ENCODE results near the gene P2RX7.
A peak's percentile ranks its signal among the peaks of the same experiment; 100 is the strongest.

Gene P2RX7

DNA sequence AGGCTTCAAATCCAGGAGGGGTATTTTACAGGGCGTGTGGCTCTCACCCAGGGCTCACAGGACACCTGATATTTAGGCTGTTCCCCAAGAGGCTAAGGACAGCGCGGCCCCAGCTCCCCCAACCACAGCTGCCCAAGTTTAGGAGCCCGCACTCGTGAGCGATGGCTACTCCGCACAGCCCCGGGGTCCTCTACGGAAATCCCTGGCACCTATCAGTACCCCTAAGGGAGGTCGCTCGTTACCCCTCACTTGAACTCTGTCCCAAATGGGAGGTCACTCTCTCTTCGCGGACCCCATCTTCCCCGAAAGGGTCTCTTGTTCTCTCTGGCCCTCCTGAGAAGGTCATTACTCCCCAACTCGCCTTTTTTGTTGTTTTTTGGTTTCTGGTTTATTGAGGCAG, 76.5 kb downstream of the P2RX7 start:
- no peak for TF ChIP-seq POLR2A (IDR thresholded peaks at IDR 0.05; ENCODE audit: low read depth, low read length)
- no peak for FAIRE-seq
- DNase-seq (ENCODE audit: insufficient read length, low spot score) = no peak

DNA sequence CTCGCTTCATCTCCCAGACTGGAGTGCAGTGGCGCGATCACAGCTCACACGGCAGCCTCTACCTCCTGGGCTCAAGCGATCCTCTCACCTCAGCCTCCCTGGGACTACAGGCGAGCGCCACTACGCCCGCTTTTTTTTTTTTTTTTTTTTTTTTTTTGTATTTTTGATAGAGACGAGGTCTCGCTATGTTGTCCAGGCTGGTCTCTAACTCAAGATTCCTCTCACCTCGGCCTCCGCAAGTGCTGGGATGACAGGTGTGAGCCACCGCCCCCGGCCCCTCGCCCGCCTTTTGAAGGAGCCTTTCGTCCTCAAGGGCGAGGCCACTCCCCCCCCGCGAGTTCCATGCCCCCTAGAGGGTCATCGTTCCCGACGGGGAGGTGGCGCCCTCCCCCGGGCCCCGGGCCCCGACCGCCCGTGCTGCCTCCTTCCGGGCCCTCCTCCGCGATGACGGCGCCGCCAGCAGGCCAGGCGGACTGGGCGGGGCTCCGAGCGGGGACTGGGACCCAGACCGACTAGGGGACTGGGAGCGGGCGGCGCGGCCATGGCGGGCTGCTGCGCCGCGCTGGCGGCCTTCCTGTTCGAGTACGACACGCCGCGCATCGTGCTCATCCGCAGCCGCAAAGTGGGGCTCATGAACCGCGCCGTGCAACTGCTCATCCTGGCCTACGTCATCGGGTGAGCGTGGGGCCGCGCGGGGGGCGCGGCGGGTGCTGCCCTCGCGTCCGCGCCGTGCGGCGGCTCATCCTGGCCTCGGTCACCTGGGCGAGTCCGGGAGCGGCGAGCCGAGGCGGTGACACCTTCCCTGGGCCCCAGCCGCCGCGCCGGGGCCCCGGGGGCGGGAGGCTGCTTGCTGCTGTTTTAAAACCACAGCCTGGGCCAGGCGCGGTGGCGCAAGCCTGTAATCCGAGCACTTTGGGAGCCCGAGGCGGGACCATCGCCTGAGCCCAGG, 77.2 kb downstream of the P2RX7 start, which contains the start of gene P2RX4:
Gene P2RX4 (plus strand): TSS at position 506 of the 949 bp plus-strand sequence. CDS start 36 bp downstream, at position 542.
- peak; percentile 80 for DNase-seq (ENCODE audit: insufficient read length, low spot score)
- no peak for FAIRE-seq
- TF ChIP-seq POLR2A (IDR thresholded peaks at IDR 0.05; ENCODE audit: low read depth, low read length) = peak; percentile 94

DNA sequence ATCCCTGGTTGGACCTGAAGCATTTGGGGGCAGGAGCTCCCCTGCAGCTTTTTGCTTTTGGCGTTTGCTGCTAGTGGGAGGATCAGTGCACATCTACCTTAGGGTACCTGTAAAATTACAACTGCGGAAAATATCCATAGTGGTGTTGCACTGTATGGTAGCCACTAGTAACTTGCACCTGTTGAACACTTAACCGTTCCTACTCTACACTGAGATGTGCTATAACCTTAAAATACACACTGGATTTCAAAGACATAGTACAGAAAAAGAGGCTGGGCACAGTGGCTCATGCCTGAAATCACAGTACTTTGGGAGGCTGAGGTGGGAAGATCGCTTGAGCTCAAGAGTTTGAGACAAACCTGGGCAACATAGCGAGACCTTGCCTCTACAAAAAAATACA, 80.2 kb downstream of the P2RX7 start:
- DNase-seq (ENCODE audit: insufficient read length, low spot score) (no peak), FAIRE-seq (no peak)
- TF ChIP-seq POLR2A (IDR thresholded peaks at IDR 0.05; ENCODE audit: low read depth, low read length) = no peak

DNA sequence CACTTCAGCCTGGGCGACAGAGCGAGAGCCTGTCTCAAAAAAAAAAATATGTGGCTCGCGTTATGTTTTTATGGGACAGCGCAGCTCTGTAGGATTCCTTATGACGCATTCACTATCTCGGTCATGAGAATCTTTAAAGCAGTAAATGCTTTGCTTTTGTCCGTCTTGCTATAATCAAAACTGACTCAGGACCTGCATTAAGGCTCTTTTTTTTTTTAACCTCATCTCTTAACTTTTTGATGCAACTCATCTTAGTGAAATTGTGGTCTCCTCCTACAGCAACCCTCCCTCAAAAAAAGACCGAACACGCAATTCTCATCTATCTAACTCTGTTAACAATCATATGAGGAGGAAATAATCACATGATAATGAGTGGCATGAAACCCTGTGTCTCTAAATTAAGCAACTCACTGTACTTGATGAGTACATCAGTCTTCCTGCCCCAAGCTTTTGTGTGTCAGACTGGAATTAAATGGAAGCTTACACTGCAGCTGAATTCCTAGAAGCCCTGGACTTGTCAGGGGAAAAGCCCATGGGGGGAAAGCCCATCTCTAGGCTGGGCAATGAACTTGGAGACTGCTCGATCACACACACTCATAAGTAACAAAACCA, 81.6 kb downstream of the P2RX7 start:
- no peak for TF ChIP-seq POLR2A (IDR thresholded peaks at IDR 0.05; ENCODE audit: low read depth, low read length)
- DNase-seq (ENCODE audit: insufficient read length, low spot score) = no peak
- FAIRE-seq = no peak

DNA sequence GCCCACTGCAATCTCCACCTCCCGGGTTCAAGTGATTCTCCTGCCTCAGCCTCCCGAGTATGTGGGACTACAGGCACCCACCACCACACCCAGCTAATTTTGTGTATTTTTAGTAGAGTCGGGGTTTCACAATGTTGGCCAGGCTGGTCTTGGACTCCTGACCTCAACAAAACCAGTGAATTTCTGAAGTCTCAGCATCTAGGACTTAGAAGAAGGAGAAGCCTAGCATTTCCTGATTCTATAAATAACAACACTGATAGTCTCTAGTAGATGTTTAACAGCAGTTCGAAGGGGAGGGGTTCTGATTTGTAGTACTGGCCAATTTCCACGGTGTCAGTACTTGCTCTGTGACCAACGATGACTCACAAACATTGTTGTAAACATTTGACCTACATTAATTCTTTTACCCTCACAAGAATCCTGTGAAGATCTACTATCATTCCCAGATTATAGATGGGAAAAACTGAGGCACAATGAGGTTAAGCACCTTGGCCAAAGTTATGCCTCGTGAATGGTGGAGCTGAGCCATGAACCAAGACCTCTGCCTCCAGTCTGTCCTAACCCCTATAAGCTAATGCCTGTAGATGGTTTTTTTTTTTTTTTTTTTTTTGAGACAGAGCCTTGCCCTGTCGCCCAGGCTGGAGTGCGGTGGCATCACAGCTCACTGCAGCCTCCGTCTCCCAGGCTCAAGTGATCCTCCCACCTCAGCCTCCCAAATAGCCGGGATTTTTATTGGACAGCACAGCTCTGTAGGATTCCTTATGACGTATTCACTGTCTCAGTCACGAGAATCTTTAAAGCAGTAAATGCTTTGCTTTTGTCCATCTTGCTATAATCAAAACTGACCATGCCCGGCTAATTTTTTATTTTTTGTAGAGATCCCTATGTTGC, 82.4 kb downstream of the P2RX7 start:
- no peak for TF ChIP-seq POLR2A (IDR thresholded peaks at IDR 0.05; ENCODE audit: low read depth, low read length)
- DNase-seq (ENCODE audit: insufficient read length, low spot score) = peak; percentile 76
- peak; percentile 80 for FAIRE-seq

DNA sequence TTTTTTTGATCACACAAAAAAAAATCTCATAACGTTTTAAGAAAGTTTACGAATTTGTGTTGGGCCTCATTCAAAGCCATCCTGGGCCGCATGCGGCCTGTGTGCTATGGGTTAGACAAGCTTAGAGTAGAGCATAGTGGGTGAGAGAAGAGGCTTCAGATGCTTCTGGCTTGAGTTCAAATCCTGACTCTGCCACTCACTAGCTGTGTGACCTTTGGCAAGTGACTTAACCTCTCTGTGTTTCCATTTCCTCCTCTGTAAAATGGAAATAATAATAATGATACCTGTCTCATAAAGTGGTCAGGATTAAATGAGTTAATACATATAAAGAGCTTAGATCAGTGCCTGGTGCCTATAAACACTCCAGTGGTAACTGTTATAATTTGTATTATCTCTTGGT, 83.4 kb downstream of the P2RX7 start:
- DNase-seq (ENCODE audit: insufficient read length, low spot score) = no peak
- no peak for TF ChIP-seq POLR2A (IDR thresholded peaks at IDR 0.05; ENCODE audit: low read depth, low read length)
- FAIRE-seq = no peak

DNA sequence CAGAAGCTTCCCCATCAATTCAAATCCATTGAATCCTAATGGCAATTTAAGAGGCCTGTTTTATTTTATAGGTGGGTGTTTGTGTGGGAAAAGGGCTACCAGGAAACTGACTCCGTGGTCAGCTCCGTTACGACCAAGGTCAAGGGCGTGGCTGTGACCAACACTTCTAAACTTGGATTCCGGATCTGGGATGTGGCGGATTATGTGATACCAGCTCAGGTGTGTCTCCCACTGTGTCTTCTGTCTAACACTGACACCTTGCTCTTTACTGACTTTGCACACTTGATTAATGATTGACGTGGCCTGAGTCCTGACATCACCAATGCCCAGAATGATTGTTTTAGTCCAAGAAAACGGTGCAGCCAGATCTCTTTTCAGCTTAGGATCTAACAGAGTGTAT, 84.4 kb downstream of the P2RX7 start:
- no peak for FAIRE-seq
- no peak for DNase-seq (ENCODE audit: insufficient read length, low spot score)

DNA sequence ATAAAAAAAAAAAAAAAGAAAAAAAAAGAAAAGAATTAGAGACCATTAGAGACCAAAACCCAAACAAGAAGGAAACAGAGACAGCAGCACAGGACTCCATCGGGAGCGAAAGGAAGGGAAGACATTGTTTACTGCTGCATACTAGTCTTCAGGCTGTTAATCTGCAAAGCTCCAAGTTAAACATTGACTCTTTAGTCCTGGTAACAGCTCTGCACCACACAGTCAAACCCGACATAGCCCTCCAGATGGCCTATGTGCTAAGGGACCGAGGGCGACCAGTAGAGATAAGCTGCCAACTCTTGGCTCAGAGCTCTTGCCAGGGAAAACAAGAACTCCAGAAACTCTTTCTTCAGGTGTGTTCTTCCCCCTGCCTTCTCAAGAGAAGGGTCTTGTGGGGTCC, 85.1 kb downstream of the P2RX7 start:
- FAIRE-seq (no peak), DNase-seq (ENCODE audit: insufficient read length, low spot score) (no peak)
- no peak for TF ChIP-seq POLR2A (IDR thresholded peaks at IDR 0.05; ENCODE audit: low read depth, low read length)

More for the DNA sequence above, 84.4 kb downstream of the P2RX7 start:
- TF ChIP-seq POLR2A (IDR thresholded peaks at IDR 0.05; ENCODE audit: low read depth, low read length) = no peak

DNA sequence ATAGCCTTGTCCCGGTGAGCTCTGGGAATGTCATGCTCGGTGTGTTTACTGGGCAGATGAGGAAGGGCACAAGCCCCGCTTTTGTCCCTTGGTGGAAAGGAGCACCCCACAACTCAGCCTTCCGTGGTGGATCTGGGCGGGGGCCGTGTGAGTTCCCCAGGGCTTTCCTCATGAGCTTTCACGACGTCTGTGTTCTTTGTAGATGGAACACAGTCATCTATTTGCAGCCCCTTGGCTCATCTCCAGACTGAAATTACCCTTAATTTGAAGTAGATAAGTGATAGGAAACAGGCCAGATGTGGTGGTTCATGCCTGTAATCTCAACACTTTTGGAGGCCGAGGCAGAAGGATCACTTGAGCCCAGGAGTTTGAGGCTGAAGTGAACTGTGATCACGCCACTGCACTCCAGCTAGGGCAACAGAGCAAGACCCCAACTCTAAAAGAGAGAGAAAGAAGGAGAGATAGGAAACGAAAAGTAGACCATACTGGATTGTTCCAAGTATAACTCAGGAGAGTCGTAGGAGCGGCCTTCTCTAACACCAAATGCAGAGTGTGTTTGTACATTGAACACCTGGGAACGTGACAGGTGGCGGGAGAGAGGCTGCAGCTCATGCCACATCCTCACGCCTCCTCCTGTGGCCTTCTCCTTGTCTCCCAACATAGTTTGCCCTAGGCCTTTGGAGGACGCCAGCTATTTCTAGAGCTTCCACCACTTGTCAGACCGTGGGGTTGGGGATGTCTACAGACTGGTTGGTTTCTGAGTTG, 86.1 kb downstream of the P2RX7 start:
- no peak for DNase-seq (ENCODE audit: insufficient read length, low spot score)
- no peak for TF ChIP-seq POLR2A (IDR thresholded peaks at IDR 0.05; ENCODE audit: low read depth, low read length)
- no peak for FAIRE-seq

DNA sequence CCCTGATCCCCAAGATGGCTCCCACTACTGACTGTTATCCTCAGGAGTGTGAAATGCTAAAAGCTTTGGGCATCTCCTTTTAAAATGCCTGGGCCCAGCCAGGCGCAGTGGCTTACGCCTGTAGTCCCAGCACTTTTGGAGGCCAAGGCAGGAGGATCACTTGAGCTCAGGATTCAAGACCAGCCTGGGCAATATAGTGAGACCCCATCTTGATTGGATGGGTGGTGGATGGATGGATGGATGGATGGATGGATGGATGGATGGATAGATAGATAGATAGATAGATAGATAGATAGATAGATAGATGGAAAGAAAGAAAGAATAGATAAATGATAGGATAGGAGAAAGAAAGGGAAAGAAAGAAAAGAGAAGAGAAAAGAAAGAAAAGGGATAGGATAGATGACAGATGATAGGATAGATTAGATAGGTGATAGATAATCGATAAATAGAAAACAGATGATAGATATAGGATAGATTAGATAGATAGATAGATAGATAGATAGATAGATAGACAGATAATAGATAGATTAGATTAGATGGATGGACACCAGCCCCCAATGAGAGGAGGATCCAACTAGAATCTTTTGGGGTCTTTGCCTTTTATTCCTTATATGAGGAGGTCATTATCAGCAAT, 86.8 kb downstream of the P2RX7 start:
- FAIRE-seq = no peak
- no peak for DNase-seq (ENCODE audit: insufficient read length, low spot score)
- TF ChIP-seq POLR2A (IDR thresholded peaks at IDR 0.05; ENCODE audit: low read depth, low read length) = no peak

DNA sequence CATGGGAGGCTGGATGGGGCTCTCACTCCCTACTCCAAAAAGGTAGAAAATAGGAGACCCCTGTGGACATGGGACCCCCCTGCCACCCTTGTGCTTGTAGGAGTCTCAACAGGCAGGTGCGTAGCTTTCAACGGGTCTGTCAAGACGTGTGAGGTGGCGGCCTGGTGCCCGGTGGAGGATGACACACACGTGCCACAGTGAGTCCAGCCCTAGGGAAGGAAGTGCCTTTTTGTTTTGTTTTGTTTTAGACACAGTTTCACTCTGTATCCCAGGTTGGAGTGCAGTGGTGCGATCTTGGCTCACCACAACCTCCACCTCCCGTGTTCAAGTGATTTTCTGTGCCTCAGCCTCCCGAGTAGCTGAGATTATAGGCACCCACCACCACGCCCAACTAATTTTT, 90.2 kb downstream of the P2RX7 start:
- FAIRE-seq (no peak), DNase-seq (ENCODE audit: insufficient read length, low spot score) (no peak)
- TF ChIP-seq POLR2A (IDR thresholded peaks at IDR 0.05; ENCODE audit: low read depth, low read length) = no peak

DNA sequence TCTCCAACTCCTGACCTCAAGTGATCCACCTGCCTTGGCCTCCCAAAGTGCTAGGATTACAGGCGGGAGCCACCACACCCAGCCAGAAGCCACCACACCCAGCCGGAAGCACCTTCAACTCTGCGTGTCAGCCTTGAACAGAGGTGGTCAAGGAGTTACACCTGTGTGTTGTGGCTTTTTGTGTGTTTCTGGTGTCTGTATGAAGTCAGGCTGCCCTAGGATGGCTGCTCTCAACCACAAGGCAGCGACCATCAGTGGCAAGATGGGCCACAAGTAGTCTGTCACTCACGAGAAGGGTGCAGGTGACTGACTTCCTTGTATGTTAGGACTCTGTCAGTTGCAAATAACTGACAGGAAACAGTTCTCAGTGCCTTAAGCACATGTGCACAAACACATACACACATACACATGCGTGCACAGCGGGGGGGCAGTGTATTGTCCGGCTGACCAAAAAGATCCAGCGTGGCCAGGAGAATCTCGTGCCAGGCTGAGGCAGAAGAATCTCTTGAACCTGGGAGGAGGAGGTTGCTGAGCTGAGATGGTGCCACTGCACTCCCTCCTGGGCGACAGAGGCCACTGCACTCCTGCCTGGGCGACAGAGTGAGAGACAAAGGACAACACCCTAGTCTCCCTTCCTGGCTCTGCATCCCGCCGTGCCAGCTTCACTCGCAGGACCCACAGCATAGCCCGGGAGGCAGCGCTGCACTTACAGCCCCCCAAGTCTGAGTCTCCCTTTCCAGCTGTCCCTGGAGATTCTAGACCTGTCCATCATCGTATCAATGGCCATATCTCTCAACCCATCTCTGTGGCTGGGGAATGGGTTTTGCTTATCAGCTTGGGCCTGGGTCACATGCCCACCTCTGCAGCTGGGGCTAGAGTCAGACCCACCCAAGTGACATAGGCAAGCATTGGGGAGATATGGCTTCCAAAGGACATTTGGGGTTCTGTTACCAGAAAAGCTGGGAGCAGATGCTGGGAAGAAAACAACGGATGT, 90.9 kb downstream of the P2RX7 start:
- no peak for FAIRE-seq
- no peak for DNase-seq (ENCODE audit: insufficient read length, low spot score)
- TF ChIP-seq POLR2A (IDR thresholded peaks at IDR 0.05; ENCODE audit: low read depth, low read length) = no peak
